HUES64 (cell line): ENCODE results near the gene CPTP.

ENCODE experiments used
- H3K27ac ChIP-seq: 2 replicates; pipeline ENCODE4 v1.7.0; 2013; ENCODE audit warnings: low read depth, low read length, inconsistent platforms
- H3K27me3 ChIP-seq: 2 replicates; pipeline ENCODE4 v1.6.1; 2013; ENCODE audit warnings: mild to moderate bottlenecking, low read length; ENCODE audit not compliant: insufficient read depth
- H3K36me3 ChIP-seq: 2 replicates; pipeline ENCODE4 v1.6.1; 2013; ENCODE audit warnings: mild to moderate bottlenecking, low read length; ENCODE audit not compliant: insufficient read depth
- H3K4me1 ChIP-seq: 2 replicates; pipeline ENCODE4 v1.6.1; 2013; ENCODE audit warnings: mild to moderate bottlenecking, low read length, moderate library complexity; ENCODE audit not compliant: insufficient read depth
- H3K4me3 ChIP-seq: 2 replicates; pipeline ENCODE4 v1.5.1; 2013; ENCODE audit warnings: mild to moderate bottlenecking, low read length, moderate library complexity
- H3K9ac ChIP-seq: 2 replicates; pipeline ENCODE4 v1.6.1; 2013; ENCODE audit warnings: mild to moderate bottlenecking, low read depth, low read length
- H3K9me3 ChIP-seq: 2 replicates; pipeline ENCODE4 v1.6.1; 2013; ENCODE audit warnings: low read depth, low read length; ENCODE audit not compliant: insufficient read depth
- WGBS: fragments of 150-250, 120-280 bp; methylation state at CpG from one replicate; pipeline ENCODE4 v1.1.7; 2013; ENCODE audit warnings: missing lambda C conversion rate; 5-methylcytosine and 5-hydroxymethylcytosine counted together

Gene CPTP

GRCh38 chr1:1309251-1310108, 15.1 kb upstream of the CPTP start:
- H3K4me3 ChIP-seq: peak overlapping the region; percentile 88
- WGBS: 15% methylated on average over 57 of the region's 57 CpGs
- no peaks in the 10 kb centered on the region; the same call in 1 of the 2 replicates for H3K27me3 ChIP-seq
- peaks cover 45% of the 10 kb centered on the region for H3K36me3 ChIP-seq
- H3K9ac ChIP-seq: peak overlapping the region; percentile 82
- no peaks in the 10 kb centered on the region for H3K9me3 ChIP-seq
- peak overlapping the region; percentile 13; the same call in 1 of the 2 replicates for H3K27ac ChIP-seq
- H3K4me1 ChIP-seq: peaks cover 21% of the 10 kb centered on the region

DNA sequence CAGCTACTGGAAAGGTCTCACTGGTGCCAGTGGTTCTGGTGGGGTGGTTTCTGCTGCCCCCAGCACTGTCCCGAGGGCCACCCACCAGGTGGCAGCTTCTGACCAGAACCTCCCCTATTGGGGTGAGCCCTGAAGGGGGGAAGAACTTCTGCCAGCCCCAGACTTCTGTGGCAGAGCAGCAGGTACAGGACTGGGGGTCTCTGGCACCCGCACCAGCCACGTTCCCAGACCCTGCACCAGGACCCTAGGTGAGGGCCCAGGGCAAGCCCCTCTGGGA, 14.6 kb upstream of the CPTP start:
- Histone ChIP-seq H3K27ac (no peak overlapping the region; the same call in 1 of the 2 replicates), H3K9ac (no peak overlapping the region), H3K27me3 (no peaks in the 10 kb centered on the region; the same call in 1 of the 2 replicates), H3K4me1 (peaks cover 17% of the 10 kb centered on the region), H3K4me3 (no peak overlapping the region), H3K9me3 (no peaks in the 10 kb centered on the region), H3K36me3 (peaks cover 49% of the 10 kb centered on the region)
- 82% methylated on average over 3 of the region's 3 CpGs for WGBS

DNA sequence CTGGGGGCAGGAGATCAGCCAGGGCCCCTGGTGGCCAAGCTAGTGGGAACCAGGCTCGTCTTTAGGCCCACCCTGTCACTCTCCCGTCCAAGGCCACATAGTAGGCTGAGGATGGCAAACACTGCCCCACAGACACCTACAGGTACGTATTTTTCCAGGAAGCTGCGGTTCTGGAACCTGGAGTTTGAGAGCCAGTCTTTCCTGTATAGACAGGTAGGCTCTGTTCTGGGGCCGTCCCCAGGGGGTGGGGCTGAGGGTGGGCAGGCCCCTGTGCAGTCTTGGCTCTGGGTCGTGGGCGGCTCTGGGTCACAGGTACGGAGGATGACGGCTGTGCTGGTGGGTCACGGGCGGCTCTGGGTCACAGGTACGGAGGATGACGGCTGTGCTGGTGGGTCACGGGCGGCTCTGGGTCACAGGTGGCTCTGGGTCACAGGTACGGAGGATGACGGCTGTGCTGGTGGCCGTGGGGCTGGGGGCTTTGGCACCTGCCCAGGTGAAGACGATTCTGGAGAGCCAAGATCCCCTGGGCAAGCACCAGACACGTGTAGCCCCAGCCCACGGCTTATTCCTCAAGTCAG, 14.0 kb upstream of the CPTP start:
- Histone ChIP-seq H3K9me3 (no peaks in the 10 kb centered on the region), H3K27ac (no peak overlapping the region; the same call in 1 of the 2 replicates), H3K27me3 (no peaks in the 10 kb centered on the region; the same call in 1 of the 2 replicates), H3K4me3 (no peak overlapping the region), H3K36me3 (peaks cover 49% of the 10 kb centered on the region), H3K4me1 (peaks cover 15% of the 10 kb centered on the region; the same call in 1 of the 2 replicates), H3K9ac (no peak overlapping the region)
- WGBS: 93% methylated on average over 21 of the region's 21 CpGs

- H3K4me1 ChIP-seq: peaks cover 12% of the 10 kb centered on the region
- WGBS: 93% methylated on average over 22 of the region's 22 CpGs
- no peak overlapping the region for H3K9ac ChIP-seq
- H3K27ac ChIP-seq: no peak overlapping the region
- H3K27me3 ChIP-seq: no peaks in the 10 kb centered on the region; the same call in 1 of the 2 replicates
- no peaks in the 10 kb centered on the region for H3K9me3 ChIP-seq
- H3K36me3 ChIP-seq: peaks cover 49% of the 10 kb centered on the region
- no peak overlapping the region for H3K4me3 ChIP-seq
Measured at GRCh38 chr1:1311107-1312104, 13.2 kb upstream of the CPTP start.

GRCh38 chr1:1312450-1313314, 11.9 kb upstream of the CPTP start:
- H3K9ac ChIP-seq: no peak overlapping the region
- no peaks in the 10 kb centered on the region for H3K27me3 ChIP-seq
- no peak overlapping the region for H3K27ac ChIP-seq
- H3K36me3 ChIP-seq: peaks cover 55% of the 10 kb centered on the region
- H3K9me3 ChIP-seq: no peaks in the 10 kb centered on the region
- 95% methylated on average over 49 of the region's 49 CpGs for WGBS
- H3K4me3 ChIP-seq: no peak overlapping the region
- H3K4me1 ChIP-seq: peaks cover 7% of the 10 kb centered on the region

- Histone ChIP-seq H3K27ac (no peak overlapping the region), H3K4me1 (peaks cover 11% of the 10 kb centered on the region), H3K36me3 (peaks cover 63% of the 10 kb centered on the region), H3K9ac (no peak overlapping the region), H3K9me3 (no peaks in the 10 kb centered on the region), H3K4me3 (no peak overlapping the region), H3K27me3 (no peaks in the 10 kb centered on the region)
- 94% methylated on average over 37 of the region's 37 CpGs for WGBS
Measured at GRCh38 chr1:1313500-1314236, 10.9 kb upstream of the CPTP start.

- no peaks in the 10 kb centered on the region for H3K27me3 ChIP-seq
- peaks cover 11% of the 10 kb centered on the region for H3K4me1 ChIP-seq
- no peak overlapping the region for H3K9ac ChIP-seq
- no peaks in the 10 kb centered on the region for H3K9me3 ChIP-seq
- WGBS: 95% methylated on average over 15 of the region's 15 CpGs
- no peak overlapping the region for H3K27ac ChIP-seq
- H3K36me3 ChIP-seq: peaks cover 68% of the 10 kb centered on the region
- no peak overlapping the region for H3K4me3 ChIP-seq
Measured at GRCh38 chr1:1314237-1314586, 10.4 kb upstream of the CPTP start.

- peak overlapping the region; percentile 86 for H3K27ac ChIP-seq
- peak overlapping the region; percentile 73 for H3K9ac ChIP-seq
- H3K9me3 ChIP-seq: no peaks in the 10 kb centered on the region
- peaks cover 73% of the 10 kb centered on the region for H3K36me3 ChIP-seq
- peaks cover 11% of the 10 kb centered on the region for H3K4me1 ChIP-seq
- WGBS: 95% methylated on average over 23 of the region's 23 CpGs
- no peaks in the 10 kb centered on the region for H3K27me3 ChIP-seq
- 0 out of 2 replicates have a peak overlapping the region, but pooled peaks have one; percentile 23 for H3K4me3 ChIP-seq
Measured at GRCh38 chr1:1314678-1315335, 9.8 kb upstream of the CPTP start.

DNA sequence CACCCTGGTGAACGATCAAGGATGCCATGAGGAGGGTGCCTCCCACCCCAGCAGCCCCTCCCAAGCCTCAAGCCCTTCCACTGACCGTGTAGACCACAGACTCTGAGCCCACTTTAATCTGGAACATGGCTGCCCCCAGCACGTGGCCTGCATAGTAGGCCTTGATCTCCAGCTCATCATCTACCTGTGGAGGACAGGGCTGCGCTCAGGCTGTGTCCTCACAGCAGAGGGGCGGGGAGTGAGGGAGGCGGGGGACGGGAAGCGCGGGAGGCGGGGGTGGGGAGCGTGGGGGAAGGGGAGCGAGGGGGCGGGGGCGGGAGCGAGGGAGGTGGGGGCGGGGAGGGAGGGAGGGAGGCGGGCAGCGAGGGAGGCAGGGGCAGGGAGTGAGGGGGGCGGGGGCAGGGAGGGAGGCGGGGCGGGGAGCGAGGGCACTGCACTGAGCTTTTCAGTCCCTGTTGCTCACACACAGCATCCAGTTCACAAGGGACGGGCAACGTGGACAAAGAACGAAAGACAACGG, 9.1 kb upstream of the CPTP start:
- H3K36me3 ChIP-seq: peaks cover 67% of the 10 kb centered on the region
- H3K4me1 ChIP-seq: peaks cover 11% of the 10 kb centered on the region
- peak overlapping the region; percentile 23; the same call in 1 of the 2 replicates for H3K4me3 ChIP-seq
- WGBS: 20% methylated on average over 9 of the region's 26 CpGs
- peak overlapping the region; percentile 86 for H3K27ac ChIP-seq
- no peaks in the 10 kb centered on the region for H3K27me3 ChIP-seq
- peak overlapping the region; percentile 73 for H3K9ac ChIP-seq
- H3K9me3 ChIP-seq: no peaks in the 10 kb centered on the region
